BJ (cell line): Measurements from ENCODE around the gene POM121C. TPM values are rescaled to one million over a fixed set of nuclear protein-coding genes. Genes with fewer than 3 reads are reported as not detected.
"Not testable (repeated sequence)": the region's sequence is repeated elsewhere in the genome, so short reads cannot be mapped to it uniquely, and the experiment has no call there.

Experiments used
- CTCF ChIA-PET: fragments of 350-600 bp; formaldehyde crosslinking; extraction: SDS; loops from one replicate; lab custom pipeline; 2021; ENCODE audit warnings: antibody characterized with exemption, inconsistent platforms; lab: Yijun Ruan, JAX
- POLR2A ChIA-PET: fragments of 300-600 bp; sonication (Branson Sonifier 250); formaldehyde crosslinking; extraction: SDS; loops from one replicate; lab custom pipeline; 2021; ENCODE audit warnings: antibody characterized with exemption; lab: Charles Lee
- DNase-seq: peaks from one replicate; pipeline ENCODE4 v3.0.0-alpha.2; 2011; ENCODE audit warnings: low read depth
- H3K27me3 ChIP-seq: 2 replicates; pipeline ENCODE4 v1.6.0; 2011; ENCODE audit warnings: low read length; ENCODE audit not compliant: control insufficient read depth, insufficient read depth
- H3K36me3 ChIP-seq: 2 replicates; pipeline ENCODE4 v1.5.1; 2011; ENCODE audit warnings: low read length; ENCODE audit not compliant: control insufficient read depth, insufficient read depth
- H3K4me3 ChIP-seq: 2 replicates; pipeline ENCODE4 v1.5.1; 2011; ENCODE audit warnings: low read depth, mild to moderate bottlenecking, control low read depth, low read length
- polyA plus RNA-seq: library from polyadenylated mRNA; depleted of rRNA; stranded (reverse); fragments of >200 nt; gene quantifications from 2 replicates; pipeline ENCODE4 v1.2.3, GENCODE V29; 2011; rRNA removed
- small RNA-seq: library from RNA; depleted of rRNA; stranded (forward); fragments of <200 nt; gene quantifications from one replicate; pipeline ENCODE3, GENCODE V24; 2012; ENCODE audit warnings: low replicate concordance, low read depth; ENCODE audit not compliant: insufficient read length

The POM121C gene
- polyA plus RNA-seq, 1 experiment: 7.9 TPM

DNA sequence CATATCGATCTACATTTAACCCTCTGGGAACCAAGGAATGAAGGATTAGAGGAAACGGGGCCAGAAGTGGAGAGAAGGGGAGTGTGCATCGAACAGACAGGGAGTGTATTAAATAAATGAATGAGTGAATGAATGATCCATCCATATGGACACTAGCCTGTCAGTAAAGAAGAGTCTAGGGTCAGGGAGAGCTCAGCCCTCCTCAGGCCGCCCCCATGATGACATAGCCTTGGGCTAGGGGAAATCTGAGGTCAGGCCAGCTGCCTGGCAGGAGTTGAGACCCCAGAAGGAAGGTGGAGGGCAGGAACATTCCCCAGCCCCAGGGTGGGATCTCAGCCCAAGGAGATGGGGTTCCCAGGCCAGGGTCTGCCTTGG is 112.0 kb downstream of the POM121C start:
- H3K4me3 ChIP-seq, H3K36me3 ChIP-seq, CTCF ChIA-PET, POLR2A ChIA-PET, H3K27me3 ChIP-seq, DNase-seq: not testable (repeated sequence)

DNA sequence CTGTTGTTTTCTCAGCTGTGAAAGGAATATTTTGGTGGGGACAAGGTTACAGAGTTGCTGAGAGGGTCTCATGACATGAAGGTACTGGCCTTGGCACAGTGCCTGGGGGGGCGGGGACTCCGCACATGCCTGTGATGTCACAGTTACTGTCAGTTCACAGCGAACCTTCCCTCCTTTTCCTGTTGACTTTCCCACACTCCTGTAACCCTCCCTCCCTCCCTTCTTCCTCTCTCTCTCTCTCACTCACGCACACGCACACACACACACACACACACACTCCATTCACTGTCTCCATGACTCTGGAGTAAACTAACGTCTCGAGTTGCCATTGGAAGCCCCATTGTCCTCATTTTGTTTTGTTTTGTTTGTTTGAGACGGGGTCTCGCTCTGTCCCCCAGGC is 118.8 kb downstream of the POM121C start:
- H3K4me3 ChIP-seq, H3K27me3 ChIP-seq, POLR2A ChIA-PET, H3K36me3 ChIP-seq, DNase-seq, CTCF ChIA-PET: not testable (repeated sequence)

Small RNA genes within 50 kb of the gene (small RNA-seq; reads per million reads assigned to genes)
- gene AC211429.1 (not detected), gene RF00019 (not detected)

Other genes starting within 250 kb of the POM121C start
- gene TRIM73, start 90.7 kb downstream of the POM121C start, polyA plus RNA-seq: 0.39 and 0.59 TPM in 2 replicates
- 0.04 TPM in 1 of 2 replicates, not detected in the other for gene SPDYE5, start 6.0 kb upstream of the POM121C start, polyA plus RNA-seq